Skeletal muscle cell (primary cell): ENCODE results near the gene EGR1.
"Not testable (repeated sequence)": the region's sequence is repeated elsewhere in the genome, so short reads cannot be mapped to it uniquely, and the experiment has no call there.

ENCODE experiments used
- DNase-seq: peaks from one replicate; pipeline ENCODE4 v3.0.0-alpha.2; 2010; ENCODE audit warnings: low read depth
- H3K4me3 ChIP-seq: 2 replicates; pipeline ENCODE4 v1.5.1; 2011; ENCODE audit warnings: low read depth, mild to moderate bottlenecking, control low read depth, low read length, moderate library complexity

Gene EGR1

DNA sequence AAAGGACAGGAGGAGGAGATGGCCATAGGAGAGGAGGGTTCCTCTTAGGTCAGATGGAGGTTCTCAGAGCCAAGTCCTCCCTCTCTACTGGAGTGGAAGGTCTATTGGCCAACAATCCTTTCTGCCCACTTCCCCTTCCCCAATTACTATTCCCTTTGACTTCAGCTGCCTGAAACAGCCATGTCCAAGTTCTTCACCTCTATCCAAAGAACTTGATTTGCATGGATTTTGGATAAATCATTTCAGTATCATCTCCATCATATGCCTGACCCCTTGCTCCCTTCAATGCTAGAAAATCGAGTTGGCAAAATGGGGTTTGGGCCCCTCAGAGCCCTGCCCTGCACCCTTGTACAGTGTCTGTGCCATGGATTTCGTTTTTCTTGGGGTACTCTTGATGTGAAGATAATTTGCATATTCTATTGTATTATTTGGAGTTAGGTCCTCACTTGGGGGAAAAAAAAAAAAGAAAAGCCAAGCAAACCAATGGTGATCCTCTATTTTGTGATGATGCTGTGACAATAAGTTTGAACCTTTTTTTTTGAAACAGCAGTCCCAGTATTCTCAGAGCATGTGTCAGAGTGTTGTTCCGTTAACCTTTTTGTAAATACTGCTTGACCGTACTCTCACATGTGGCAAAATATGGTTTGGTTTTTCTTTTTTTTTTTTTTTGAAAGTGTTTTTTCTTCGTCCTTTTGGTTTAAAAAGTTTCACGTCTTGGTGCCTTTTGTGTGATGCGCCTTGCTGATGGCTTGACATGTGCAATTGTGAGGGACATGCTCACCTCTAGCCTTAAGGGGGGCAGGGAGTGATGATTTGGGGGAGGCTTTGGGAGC is 3.1 kb downstream of the EGR1 start:
- no peak for DNase-seq
- H3K4me3 ChIP-seq = peak overlapping the region; percentile 76

- no peak for DNase-seq
- H3K4me3 ChIP-seq = no peak overlapping the region
Observed at GRCh38 chr5:138468966-138469539, 3.8 kb downstream of the EGR1 start.

DNA sequence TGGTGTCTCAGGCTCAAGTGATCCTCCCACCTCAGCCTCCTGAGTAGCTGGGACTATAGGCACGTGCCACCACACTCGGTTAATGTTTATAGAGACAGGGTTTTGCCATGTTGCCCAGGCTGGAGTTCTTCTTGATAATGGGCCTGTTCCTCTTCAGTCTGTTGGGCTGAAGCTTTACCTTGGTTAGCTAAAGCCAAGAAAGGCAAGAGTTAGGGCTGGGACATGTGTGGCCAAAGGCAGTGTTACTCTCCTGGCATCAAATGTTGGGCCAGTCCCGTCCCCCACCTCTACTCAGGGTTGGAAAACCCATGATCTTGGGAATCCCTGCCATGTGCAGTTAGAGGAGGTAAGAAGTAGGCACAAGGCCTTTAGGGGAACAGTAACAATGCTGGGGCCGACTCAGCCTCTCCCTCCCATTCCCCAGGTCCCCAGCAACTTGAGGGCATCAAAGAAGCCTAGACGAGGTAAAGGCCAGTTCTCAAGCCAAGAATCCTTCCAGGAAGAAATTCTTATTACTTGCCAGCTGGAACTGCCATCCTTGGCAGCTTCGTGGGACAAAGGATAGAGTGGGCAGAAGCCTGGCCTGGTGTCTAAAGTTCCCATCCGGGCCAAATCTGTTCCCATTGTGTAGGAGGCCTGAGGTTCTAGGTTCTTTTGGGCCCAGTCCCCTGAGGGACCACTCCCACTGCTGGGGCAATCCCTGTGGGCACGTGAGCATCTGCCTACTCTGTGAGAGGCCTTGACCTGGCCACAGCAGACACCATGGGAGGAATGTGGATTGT is 4.5 kb downstream of the EGR1 start:
- no peak overlapping the region for H3K4me3 ChIP-seq

GRCh38 chr5:138470322-138471051 is 5.2 kb downstream of the EGR1 start:
- no peak overlapping the region for H3K4me3 ChIP-seq
- DNase-seq = no peak

More for the DNA sequence above, 4.5 kb downstream of the EGR1 start:
- DNase-seq = peak; percentile 80

GRCh38 chr5:138471052-138471361 is 5.7 kb downstream of the EGR1 start:
- DNase-seq = no peak
- H3K4me3 ChIP-seq = no peak overlapping the region

DNA sequence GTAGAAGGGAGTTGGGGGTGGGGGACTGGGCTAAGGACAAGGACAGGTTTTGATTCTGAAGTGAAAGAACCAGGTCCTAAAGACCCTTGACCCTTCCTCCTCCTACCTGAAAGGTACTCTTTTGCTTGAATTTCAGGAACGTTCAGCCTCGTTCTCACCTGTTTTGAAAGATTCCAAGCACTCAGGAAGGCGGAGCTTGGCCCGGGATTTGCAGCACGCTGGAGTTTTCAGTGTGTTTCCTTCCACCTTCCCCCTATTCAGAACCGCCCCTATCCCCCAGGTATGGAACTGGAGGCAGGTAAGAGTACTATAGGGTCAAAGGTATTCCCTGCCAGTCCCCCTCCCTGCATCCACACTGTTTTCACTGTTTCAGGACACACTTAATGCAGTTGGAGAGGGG is 7.1 kb downstream of the EGR1 start:
- no peak for DNase-seq
- H3K4me3 ChIP-seq = no peak overlapping the region

- H3K4me3 ChIP-seq = not testable (repeated sequence)
Observed at GRCh38 chr5:138473151-138473550, 7.9 kb downstream of the EGR1 start.

GRCh38 chr5:138476918-138477317 is 11.6 kb downstream of the EGR1 start:
- no peak for DNase-seq
- no peak overlapping the region for H3K4me3 ChIP-seq

More at GRCh38 chr5:138473151-138473550, 7.9 kb downstream of the EGR1 start:
- not testable (repeated sequence) for DNase-seq

DNA sequence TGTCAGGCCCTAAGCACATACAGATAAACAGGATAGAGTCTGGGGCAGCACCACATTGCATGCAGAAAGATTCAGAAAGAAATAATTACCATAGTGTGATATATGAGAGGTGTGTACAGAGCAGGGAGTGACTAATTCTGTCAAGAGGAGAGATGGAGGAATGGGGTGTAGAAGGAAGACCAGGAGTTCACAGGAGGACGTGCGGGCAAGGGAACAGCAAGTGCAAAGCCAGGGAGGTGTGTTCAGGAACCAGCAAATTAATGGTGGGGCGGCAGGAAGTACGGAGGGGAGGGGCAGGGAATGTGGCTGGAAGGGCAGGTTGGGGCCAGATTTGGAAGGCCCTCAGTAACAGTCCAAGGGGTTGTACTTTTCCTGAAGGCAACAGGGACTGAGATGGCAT is 17.4 kb downstream of the EGR1 start:
- no peak for DNase-seq
- no peak overlapping the region for H3K4me3 ChIP-seq

DNA sequence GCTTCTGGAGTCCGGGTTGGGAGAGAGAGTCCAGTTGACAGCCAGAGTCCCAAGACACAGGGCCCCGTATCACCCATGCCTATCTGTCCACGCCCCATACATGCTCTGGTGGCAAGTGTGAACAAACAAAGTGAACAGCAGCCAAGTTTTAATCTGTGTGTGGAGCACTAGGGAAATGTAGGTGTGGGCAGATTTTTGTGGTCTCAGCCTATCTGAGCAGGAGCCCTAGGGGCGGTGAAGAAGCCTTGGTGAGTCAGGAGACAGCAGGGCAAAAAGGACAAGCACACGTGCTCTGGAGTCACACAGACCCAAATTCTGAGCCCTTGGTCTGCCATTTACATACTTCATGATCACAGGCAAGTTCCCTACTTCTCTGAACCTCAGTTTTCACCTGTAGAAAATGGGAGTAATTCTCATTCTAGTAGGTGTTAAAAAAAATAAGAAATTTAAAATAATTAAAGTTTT is 23.2 kb downstream of the EGR1 start:
- H3K4me3 ChIP-seq = no peak overlapping the region
- no peak for DNase-seq

DNA sequence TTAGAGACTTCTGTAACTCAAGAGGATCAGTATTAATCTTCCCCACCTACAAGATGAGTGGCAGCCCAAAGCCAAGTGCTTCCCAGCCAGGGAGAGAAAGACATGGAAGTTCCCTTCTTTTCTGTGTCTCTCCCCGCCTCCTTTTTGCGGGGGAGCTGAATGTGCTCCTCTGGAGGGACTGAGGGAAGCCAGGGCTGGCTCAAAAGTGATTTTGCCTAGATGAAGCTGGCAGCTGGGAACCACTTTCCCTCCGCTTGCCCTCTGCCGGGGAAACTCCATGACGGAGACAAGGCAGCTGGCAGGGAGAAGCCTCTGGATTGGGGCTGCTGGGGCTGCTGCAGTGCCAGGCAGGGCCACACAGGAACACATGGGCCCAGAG is 24.4 kb downstream of the EGR1 start:
- no peak for DNase-seq
- no peak overlapping the region for H3K4me3 ChIP-seq

GRCh38 chr5:138490648-138491283 is 25.5 kb downstream of the EGR1 start:
- H3K4me3 ChIP-seq = no peak overlapping the region
- no peak for DNase-seq

- H3K4me3 ChIP-seq = peak overlapping the region; percentile 56
Observed at GRCh38 chr5:138491284-138491648, 26.0 kb downstream of the EGR1 start.

DNA sequence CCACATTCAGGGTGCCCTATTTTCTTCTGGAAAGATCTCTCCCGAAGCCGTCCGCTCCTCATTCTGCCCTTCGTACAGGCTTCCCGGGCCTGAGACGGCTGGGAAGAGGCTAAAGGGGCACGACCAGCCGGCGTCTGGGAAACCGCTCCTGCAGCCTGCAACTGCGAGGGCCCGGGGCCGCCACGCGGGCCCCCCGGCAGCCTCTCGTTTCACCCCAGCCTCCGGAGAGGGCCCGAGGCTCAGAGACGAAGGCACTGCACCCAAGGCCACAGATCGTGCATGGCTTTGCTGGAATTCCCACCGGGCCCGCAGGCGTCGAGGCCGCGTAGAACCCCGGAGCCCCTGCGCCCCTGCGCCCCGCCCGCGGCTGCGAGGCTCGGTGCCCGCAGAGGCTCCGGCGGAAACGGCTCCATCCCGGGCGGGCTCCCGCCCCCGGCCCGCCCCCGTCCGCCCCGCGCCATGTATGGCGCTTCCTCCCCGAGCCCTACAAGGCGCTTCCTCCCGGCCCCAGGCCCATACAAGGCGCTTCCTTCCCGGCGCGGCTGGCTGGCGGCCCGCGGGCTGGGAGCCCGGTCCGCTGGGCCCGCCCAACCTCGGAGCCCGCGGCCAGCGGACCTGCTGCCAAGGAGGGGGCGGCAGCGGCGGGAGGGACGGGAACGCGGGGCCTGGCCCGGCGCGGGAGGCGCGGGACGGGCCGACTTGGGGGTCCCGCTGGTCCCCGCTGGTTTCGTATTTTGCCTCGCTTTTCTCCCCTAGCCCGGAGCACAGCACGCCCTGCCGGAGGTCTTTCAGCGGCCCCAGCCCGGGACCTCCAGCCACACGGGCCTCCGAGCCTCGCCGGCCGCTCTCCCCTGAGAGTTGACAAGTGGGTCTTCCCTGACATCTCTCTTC is 26.6 kb downstream of the EGR1 start:
- peak; percentile 75 for DNase-seq
- H3K4me3 ChIP-seq = peak overlapping the region; percentile 56

More at GRCh38 chr5:138491284-138491648, 26.0 kb downstream of the EGR1 start:
- DNase-seq = no peak

- DNase-seq = no peak
- peak overlapping the region; percentile 50 for H3K4me3 ChIP-seq
Observed at GRCh38 chr5:138492560-138493045, 27.3 kb downstream of the EGR1 start.

DNA sequence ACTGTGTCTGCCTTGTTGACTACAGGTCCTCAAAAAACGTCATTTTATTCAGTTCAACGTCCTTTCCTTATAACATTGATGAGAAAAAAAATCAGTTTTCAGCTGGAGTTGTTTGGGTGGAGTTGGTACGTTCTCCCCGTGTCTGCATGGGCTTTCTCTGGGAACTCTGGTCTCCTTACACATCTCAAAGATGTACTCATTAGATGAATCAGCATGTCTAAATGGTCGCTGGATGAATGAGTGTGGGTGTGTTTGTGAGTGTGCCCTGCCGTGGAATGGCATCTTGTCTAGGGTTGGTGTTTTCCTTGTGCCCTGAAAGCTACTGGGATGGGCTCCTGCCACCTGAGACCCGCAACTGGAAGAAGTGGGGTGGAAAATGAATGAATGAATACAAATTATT is 30.1 kb downstream of the EGR1 start:
- H3K4me3 ChIP-seq = no peak overlapping the region
- no peak for DNase-seq

- no peak overlapping the region for H3K4me3 ChIP-seq
- DNase-seq = no peak
Observed at GRCh38 chr5:138498376-138498775, 33.1 kb downstream of the EGR1 start.

- H3K4me3 ChIP-seq = no peak overlapping the region
- DNase-seq = no peak
Observed at GRCh38 chr5:138502121-138502520, 36.8 kb downstream of the EGR1 start.
